ENCODE measurements around the gene MN1. TPM values are rescaled to one million over a fixed set of nuclear protein-coding genes. Genes with fewer than 3 reads are reported as not detected.

Gene MN1
- total and polyA plus RNA-seq, 2 of the 8 experiments (the other 6 are each of a cell fraction or from before 2014, with no cell fraction given), result 3.1 to 4.9 TPM

- Histone ChIP-seq H3K9ac (replicated peaks in 1 of 4; ENCODE audit: extremely low read depth in 1 of 4, low read depth in 3 of 4, low read length in 3 of 4) (no peak overlapping the region), H3K23me2 (ENCODE audit: low read depth, low read length) (no peaks in the 10 kb centered on the region), H2BK15ac (ENCODE audit: low read length) (no peak overlapping the region), H3K79me2 (ENCODE audit: control insufficient read depth in 1 of 2, insufficient read depth in 2 of 2, low read length in 2 of 2) (peaks cover 3 to 20% of the 10 kb centered on the region in 2 experiments; a peak in 1 of 4 replicates), H3K4me3 (ENCODE audit: extremely low read depth in 1 of 4, insufficient read depth in 2 of 4, low read depth in 3 of 4, low read length in 4 of 4) (no peak overlapping the region), H4K91ac (replicated peaks; ENCODE audit: insufficient read length, low read length) (no peak overlapping the region), H4K8ac (ENCODE audit: extremely low read depth, insufficient read depth, low read length) (no peak overlapping the region), H2BK5ac (ENCODE audit: low read depth, low read length) (no peak overlapping the region), H3K4ac (replicated peaks; ENCODE audit: insufficient read length, low read depth, low read length) (no peak overlapping the region), H4K20me1 (replicated peaks in 1 of 2; ENCODE audit: control insufficient read depth in 1 of 2, insufficient read depth in 2 of 2, low read length in 2 of 2) (peaks cover 0 to 4% of the 10 kb centered on the region in 2 experiments), H3K4me1 (replicated peaks in 1 of 4; ENCODE audit: control insufficient read depth in 3 of 4, insufficient read depth in 4 of 4, low read length in 3 of 4) (peaks cover 0 to 2% (median 0%) of the 10 kb centered on the region in 4 experiments; a peak in 1 of 7 replicates), H3K27ac (ENCODE audit: low read depth, low read length) (no peak overlapping the region), H2BK12ac (ENCODE audit: low read depth, low read length) (no peak overlapping the region), H2BK20ac (ENCODE audit: low read length) (no peak overlapping the region), H2AFZ (ENCODE audit: low read length) (no peak overlapping the region), H3K18ac (ENCODE audit: extremely low read depth, low read length) (no peak overlapping the region), H3K36me3 (ENCODE audit: control insufficient read depth in 2 of 4, insufficient read depth in 4 of 4, low read length in 3 of 4) (peaks cover 2 to 9% (median 3%) of the 10 kb centered on the region in 4 experiments; a peak in 1 of 8 replicates), H4K5ac (ENCODE audit: insufficient read length, low read depth, low read length) (no peak overlapping the region), H3K23ac (ENCODE audit: insufficient read length) (no peak overlapping the region), H3K14ac (ENCODE audit: insufficient read length) (no peak overlapping the region), H3K4me2 (ENCODE audit: insufficient read depth in 1 of 2, low read depth in 2 of 2, low read length in 2 of 2) (no peak overlapping the region), H2AK5ac (ENCODE audit: low read depth, low read length) (no peak overlapping the region), H2BK120ac (replicated peaks; ENCODE audit: low read depth, low read length) (no peak overlapping the region), H3K79me1 (ENCODE audit: low read depth, low read length) (peaks cover 12% of the 10 kb centered on the region), H3K9me3 (ENCODE audit: insufficient read depth in 2 of 2, low read depth in 1 of 2, low read length in 1 of 2) (no peaks in the 10 kb centered on the region), H3K27me3 (replicated peaks in 1 of 4; ENCODE audit: control insufficient read depth in 3 of 4, extremely low read depth in 1 of 4, insufficient read depth in 3 of 4, low read length in 3 of 4) (no peaks in the 10 kb centered on the region), H3K56ac (replicated peaks; ENCODE audit: insufficient read length, low read depth, low read length) (no peak overlapping the region)
- DNase-seq (ENCODE audit: low read depth in 1 of 2, low spot score in 2 of 2), result no peak
- ChIA-PET POLR2A (ENCODE audit: partially characterized antibody) (interaction anchor here (0.9 to 3.3 kb wide), 7 partner anchors 8 to 72 kb away, joined by 3 to 10 read pairs (median 4); no protein-coding TSS in a partner anchor), CTCF (ENCODE audit: partially characterized antibody) (interaction anchor here (0.7 to 1.4 kb wide), 3 partner anchors 30 to 820 kb away, joined by 3 read pairs; no protein-coding TSS in a partner anchor)
- FAIRE-seq, result no peak
- WGBS, 2 experiments (ENCODE audit: extremely low coverage in 1 of 2, insufficient coverage in 1 of 2, insufficient read length in 1 of 2, insufficient replicate concordance in 2 of 2, low coverage in 1 of 2, low lambda C conversion rate in 2 of 2, missing lambda C conversion rate in 1 of 2), result 85% methylated on average over 3 of the region's 3 CpGs; no CpG with 5 or more reads in 1 of the 2 experiments
- no peak for TF ChIP-seq TBP (IDR thresholded peaks at IDR 0.05; ENCODE audit: low read depth, low read length)
Observed at GRCh38 chr22:27711756-27712155, 89.8 kb downstream of the MN1 start.
